Fibroblast of skin of scalp (primary cell): ENCODE measurements around the gene TLN1.
A peak's percentile ranks its signal among the peaks of the same experiment; 100 is the strongest.

Experiments used
- DNase-seq: peaks from one replicate; pipeline ENCODE4 v3.0.0-alpha.2; 2013

TLN1 gene

GRCh38 chr9:35706951-35707350 lies 25.0 kb downstream of the TLN1 start:
- no peak for DNase-seq

DNA sequence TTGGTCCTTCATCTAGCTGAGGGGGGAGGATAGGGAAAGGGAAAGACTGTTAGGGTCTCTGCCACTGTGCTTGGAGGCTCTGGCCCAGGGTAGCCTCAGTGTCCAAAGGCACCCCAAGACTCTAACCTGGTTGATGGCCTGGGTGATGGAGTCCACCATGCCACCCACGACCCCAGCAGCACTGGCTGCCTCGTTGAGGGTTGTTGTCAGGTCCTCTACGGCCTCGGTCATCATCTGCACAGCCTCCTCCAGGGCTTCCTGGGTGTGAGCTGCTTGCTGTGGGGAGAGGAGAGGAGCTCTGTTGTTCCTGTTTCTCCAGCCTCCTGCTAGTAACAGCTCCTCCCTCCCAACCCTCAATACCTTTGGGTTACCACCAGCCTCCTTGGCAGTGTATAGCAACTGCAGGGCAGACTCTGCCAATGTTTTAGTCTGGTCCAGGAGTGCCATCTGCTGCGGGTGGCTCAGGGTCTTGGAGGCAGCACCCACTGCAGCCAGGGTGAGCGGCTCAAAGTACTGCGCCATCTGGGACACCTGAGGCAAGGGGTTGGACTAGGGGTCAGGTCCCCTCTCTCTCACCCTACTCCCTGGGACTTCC lies 26.1 kb downstream of the TLN1 start:
- DNase-seq, result no peak

- DNase-seq, result no peak
Observed at GRCh38 chr9:35705372-35705771, 26.6 kb downstream of the TLN1 start.

DNA sequence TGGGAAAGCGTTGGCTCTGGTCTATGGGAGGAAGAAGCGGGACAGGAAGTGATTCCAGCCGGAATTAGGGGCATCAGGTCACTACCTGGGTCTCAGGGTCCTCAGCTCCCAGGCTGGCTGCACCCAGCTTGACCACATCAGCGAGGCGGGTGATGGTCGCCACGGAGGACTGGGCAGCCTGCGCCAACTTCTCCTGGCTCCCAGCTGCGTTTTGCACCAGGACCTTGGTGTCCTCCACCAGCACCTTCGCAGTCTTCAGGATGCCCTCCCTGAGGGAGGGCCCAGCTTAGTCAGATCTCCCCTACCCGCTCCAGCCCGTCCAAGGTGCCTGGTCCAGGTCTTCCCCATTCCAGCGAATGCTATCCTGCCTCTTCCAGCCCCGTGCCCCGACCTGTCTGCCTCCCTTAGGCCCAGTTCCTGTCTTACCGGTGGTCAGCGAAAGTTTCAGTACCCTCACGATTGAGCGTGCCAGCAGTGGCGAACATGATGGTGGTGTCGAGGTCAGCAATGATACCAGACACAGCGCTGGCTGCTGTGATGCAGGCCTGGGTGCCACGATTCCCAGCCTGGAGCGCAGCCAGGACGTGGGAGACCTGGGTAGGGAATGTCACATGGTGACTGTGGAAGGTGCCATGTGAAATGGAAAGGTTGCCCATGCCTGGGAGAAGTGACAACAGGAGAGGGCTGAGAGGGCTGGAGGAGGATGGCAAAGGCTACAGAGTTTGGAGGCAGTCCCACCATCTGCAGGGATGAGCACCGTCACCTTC lies 27.9 kb downstream of the TLN1 start:
- no peak for DNase-seq

GRCh38 chr9:35702696-35703095 lies 29.3 kb downstream of the TLN1 start:
- no peak for DNase-seq

DNA sequence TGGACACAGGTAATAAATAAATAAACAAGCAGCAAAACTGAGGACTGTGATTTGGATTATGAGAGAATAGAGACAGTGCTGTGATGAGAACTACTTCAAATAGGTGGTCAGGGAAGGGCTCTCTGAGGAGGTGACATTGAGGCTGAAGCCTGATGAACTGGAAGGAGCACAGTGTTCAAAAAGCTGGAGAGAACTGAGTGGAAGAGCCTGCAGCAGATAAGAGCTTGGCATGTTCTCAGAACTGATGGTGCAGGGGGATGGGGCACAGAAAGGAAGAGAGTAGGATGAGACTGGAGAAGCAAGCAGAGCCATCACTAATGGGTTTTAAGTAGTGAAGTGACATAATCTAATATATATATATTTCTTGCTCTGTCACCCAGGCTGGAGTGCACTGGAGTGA lies 31.1 kb downstream of the TLN1 start:
- no peak for DNase-seq

GRCh38 chr9:35700031-35700430 lies 32.0 kb downstream of the TLN1 start:
- no peak for DNase-seq

- DNase-seq, result no peak
Observed at GRCh38 chr9:35698231-35698630, 33.8 kb downstream of the TLN1 start.

GRCh38 chr9:35697486-35697885 lies 34.5 kb downstream of the TLN1 start:
- no peak for DNase-seq

DNA sequence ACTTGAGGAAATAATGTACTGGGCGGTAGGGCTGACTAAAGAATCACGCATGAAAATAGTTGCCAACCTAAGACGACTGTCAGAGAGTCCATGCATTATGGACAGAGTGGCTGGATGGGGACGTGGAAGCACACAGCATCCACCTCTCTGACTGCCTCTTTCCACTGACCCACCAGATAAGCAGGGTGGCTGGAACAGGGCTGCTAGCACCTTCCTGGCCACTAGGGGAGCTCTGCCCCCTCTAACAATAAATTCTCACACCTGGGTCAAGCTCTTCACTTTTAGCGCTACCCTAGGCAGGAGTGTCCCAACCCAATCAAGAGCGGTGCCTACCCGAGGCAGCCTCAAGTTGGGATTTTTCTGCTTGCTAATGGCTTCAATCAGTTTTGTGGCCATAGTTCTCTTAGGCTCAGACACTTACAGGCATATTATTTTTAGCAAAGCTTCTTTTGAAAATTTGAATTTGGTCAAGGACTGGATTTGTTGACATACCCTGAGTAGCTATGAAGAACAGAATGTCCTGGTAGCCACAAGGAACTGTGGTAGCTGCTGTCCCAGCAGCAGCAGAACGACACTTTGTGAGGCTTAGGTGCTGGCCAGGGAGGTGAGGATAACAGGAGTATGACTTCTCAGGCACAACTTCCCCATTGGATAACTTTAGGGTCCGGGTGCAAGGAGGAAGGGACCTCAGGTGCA lies 35.3 kb downstream of the TLN1 start:
- peak; percentile 41 for DNase-seq

- no peak for DNase-seq
Observed at GRCh38 chr9:35695943-35696401, 36.0 kb downstream of the TLN1 start.

GRCh38 chr9:35691757-35692301 lies 40.2 kb downstream of the TLN1 start:
- DNase-seq, result peak; percentile 62

DNA sequence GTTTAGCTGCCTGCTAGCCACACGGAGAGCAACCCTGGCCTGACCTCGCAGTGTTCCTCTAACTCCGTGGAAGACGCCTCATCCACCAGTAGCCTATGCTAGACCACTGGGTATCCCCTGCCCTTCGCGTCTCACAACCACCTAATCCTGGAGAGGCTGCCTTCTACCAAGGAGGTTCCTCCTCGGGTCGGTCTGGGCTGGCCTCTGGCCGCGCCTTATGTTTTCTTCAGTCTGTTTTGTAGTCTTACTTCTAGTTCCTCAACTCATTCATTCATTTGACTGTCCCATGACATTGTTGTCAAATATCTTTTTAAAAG lies 40.7 kb downstream of the TLN1 start:
- no peak for DNase-seq

DNA sequence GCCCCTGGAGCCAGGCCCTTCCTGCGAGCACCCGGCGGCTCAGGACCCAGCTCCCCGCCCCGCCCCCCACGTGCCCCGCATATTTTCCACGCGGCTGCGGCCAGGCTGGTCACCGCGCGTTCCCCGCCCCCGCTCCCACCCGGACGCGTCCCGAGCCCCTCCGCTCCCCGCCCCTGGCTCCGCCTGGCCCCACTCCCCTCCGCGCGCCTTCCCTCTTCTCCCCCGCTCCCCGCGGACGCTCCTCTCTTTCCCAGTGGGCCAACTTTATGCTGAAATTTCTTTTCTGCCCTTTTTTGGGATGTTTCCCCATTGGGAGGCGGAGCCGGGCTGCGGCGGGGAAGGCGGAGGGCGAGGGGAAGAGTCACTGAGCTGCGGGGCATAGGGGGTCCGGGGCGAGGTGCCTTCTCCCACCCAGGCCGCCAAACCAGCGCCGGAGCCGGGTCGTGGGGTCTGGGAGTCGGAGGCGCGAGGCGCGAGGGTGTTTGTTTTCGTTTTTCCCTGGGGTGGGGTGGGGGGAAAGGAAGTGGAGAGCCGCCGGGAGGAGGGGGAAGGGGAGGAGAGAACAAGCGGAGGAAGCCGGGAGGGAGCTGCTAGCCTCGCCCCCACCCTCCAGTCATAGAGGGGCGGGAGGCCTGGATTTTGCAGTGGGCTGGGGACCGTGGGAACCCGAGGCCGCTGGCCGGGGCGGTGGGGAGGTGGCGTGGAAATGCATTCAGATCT lies 41.2 kb downstream of the TLN1 start:
- DNase-seq, result peak; percentile 95

DNA sequence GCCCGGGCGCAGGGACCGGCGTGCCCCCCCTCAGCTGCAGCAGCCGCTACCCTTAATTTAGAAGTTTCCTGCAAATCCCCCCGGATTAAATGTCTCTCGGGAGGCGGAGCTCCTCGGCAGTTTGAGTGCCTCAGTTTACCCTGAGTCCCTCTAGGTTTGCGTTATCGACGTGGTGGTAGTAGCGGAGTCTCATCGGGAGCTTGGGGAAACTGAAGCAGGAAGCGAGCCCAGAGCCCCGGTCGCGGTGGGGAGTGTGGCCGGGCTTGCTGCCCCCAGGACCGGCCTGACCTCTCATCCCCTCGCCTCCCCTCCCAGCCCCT lies 41.7 kb downstream of the TLN1 start:
- no peak for DNase-seq

- DNase-seq, result peak; percentile 96
Observed at GRCh38 chr9:35689542-35690293, 42.3 kb downstream of the TLN1 start, which contains the start of gene TPM2. TPM2 (minus strand) TSS chr9:35689925; CDS start chr9:35689817, 108 bp downstream.

GRCh38 chr9:35688558-35689541 lies 43.1 kb downstream of the TLN1 start:
- peak; percentile 67 for DNase-seq

GRCh38 chr9:35687972-35688557 lies 43.9 kb downstream of the TLN1 start:
- no peak for DNase-seq

GRCh38 chr9:35687306-35687705 lies 44.7 kb downstream of the TLN1 start:
- no peak for DNase-seq
